ENCODE data around the gene KCNMA1.

KCNMA1 gene

DNA sequence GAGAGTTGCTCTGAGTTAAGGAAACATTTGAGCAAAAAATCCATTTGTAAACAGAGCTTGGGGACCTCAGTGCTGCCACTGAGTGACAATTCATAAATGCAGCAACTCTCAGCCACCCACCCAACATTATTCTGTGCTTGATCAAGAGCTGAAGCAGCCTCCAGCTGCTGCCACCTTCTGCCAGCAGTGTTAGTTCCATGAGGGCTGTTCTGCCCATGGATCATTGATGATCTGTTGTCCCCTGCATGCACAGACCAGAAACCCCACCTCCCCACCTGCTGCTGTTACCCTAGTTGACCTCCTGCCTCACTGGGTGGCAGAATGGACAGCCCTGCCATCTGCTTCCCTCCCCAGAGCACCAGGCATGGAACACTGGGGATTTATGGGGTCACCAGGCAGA lies 305.4 kb downstream of the KCNMA1 start:
- TF ChIP-seq YY1 (IDR thresholded peaks at IDR 0.05; ENCODE audit: low read depth) (no peak), FOXM1 (IDR thresholded peaks at IDR 0.05; ENCODE audit: borderline replicate concordance, low read depth) (no peak), CEBPB (IDR thresholded peaks at IDR 0.05) (no peak), NFIC (IDR thresholded peaks at IDR 0.05) (no peak), CREB1 (IDR thresholded peaks at IDR 0.05; ENCODE audit: low read depth) (no peak), ZBTB7A (IDR thresholded peaks at IDR 0.05; ENCODE audit: low read depth) (no peak), TAF1 (IDR thresholded peaks at IDR 0.05; ENCODE audit: low read depth) (no peak), TEAD4 (IDR thresholded peaks at IDR 0.05) (no peak), TCF12 (IDR thresholded peaks at IDR 0.05; ENCODE audit: low read depth) (no peak), RAD21 (IDR thresholded peaks at IDR 0.05; ENCODE audit: low read depth) (no peak), EGR1 (IDR thresholded peaks at IDR 0.05) (no peak), EP300 (IDR thresholded peaks at IDR 0.05; ENCODE audit: borderline replicate concordance) (no peak)
- TF ChIP-seq, protein P1, sequence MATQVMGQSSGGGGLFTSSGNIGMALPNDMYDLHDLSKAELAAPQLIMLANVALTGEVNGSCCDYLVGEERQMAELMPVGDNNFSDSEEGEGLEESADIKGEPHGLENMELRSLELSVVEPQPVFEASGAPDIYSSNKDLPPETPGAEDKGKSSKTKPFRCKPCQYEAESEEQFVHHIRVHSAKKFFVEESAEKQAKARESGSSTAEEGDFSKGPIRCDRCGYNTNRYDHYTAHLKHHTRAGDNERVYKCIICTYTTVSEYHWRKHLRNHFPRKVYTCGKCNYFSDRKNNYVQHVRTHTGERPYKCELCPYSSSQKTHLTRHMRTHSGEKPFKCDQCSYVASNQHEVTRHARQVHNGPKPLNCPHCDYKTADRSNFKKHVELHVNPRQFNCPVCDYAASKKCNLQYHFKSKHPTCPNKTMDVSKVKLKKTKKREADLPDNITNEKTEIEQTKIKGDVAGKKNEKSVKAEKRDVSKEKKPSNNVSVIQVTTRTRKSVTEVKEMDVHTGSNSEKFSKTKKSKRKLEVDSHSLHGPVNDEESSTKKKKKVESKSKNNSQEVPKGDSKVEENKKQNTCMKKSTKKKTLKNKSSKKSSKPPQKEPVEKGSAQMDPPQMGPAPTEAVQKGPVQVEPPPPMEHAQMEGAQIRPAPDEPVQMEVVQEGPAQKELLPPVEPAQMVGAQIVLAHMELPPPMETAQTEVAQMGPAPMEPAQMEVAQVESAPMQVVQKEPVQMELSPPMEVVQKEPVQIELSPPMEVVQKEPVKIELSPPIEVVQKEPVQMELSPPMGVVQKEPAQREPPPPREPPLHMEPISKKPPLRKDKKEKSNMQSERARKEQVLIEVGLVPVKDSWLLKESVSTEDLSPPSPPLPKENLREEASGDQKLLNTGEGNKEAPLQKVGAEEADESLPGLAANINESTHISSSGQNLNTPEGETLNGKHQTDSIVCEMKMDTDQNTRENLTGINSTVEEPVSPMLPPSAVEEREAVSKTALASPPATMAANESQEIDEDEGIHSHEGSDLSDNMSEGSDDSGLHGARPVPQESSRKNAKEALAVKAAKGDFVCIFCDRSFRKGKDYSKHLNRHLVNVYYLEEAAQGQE (IDR thresholded peaks at IDR 0.05; ENCODE audit: low read depth), result no peak
- TF ChIP-seq, protein P2, sequence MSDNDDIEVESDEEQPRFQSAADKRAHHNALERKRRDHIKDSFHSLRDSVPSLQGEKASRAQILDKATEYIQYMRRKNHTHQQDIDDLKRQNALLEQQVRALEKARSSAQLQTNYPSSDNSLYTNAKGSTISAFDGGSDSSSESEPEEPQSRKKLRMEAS (IDR thresholded peaks at IDR 0.05), result no peak
- TF ChIP-seq, protein P3, sequence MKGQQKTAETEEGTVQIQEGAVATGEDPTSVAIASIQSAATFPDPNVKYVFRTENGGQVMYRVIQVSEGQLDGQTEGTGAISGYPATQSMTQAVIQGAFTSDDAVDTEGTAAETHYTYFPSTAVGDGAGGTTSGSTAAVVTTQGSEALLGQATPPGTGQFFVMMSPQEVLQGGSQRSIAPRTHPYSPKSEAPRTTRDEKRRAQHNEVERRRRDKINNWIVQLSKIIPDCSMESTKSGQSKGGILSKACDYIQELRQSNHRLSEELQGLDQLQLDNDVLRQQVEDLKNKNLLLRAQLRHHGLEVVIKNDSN (IDR thresholded peaks at IDR 0.05), result no peak

DNA sequence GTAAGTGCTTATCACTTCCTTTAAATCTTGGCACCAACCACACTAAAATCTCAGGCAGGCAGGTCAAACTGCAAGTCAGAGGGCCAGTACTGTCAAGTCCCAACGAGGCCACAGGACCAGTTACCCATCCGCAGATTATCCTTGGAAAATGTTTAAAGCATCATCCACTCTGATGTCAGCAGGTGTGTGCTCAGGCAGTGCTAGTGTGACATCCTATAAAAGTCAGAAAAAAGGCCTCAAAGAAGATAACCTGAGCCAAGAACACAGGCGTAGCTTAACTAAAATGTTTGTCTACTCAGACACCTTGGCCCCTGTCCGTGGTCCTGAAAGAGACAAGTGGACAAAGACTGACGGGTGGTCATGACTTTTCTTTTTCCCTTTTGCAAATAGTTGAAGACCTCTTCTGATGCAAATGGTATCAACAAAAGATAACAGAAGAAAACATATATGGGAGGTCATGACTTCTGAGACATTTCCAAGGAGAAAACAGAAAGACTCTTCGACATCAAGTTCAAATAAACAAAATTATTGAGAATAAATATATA lies 309.3 kb downstream of the KCNMA1 start:
- TF ChIP-seq ZBTB7A (IDR thresholded peaks at IDR 0.05; ENCODE audit: low read depth) (no peak), TEAD4 (IDR thresholded peaks at IDR 0.05) (no peak)
- TF ChIP-seq, protein P1 (IDR thresholded peaks at IDR 0.05; ENCODE audit: low read depth), result peak; percentile 93
- TF ChIP-seq, protein P3 (IDR thresholded peaks at IDR 0.05), result no peak

DNA sequence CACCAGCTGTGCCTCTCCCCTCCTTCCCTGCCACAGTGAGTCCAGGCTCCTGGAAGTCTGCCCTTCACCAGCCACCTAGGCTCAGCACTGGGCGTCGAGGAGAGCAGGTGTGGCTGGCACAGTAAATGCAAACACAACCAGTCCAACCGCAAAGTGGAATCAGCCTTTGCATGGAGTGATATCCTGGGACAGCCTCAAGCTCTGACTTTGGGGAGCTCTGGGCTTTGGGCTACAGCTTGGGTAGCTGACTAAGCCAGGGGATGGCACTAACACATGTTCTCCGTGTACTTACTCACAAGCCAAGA lies 312.4 kb downstream of the KCNMA1 start:
- TF ChIP-seq, protein P2 (IDR thresholded peaks at IDR 0.05), result no peak
- TF ChIP-seq NFIC (IDR thresholded peaks at IDR 0.05) (no peak), RAD21 (IDR thresholded peaks at IDR 0.05; ENCODE audit: low read depth) (no peak), ZBTB7A (IDR thresholded peaks at IDR 0.05; ENCODE audit: low read depth) (no peak), TCF12 (IDR thresholded peaks at IDR 0.05; ENCODE audit: low read depth) (no peak), CREB1 (IDR thresholded peaks at IDR 0.05; ENCODE audit: low read depth) (no peak), EGR1 (IDR thresholded peaks at IDR 0.05) (no peak), TAF1 (IDR thresholded peaks at IDR 0.05; ENCODE audit: low read depth) (no peak), YY1 (IDR thresholded peaks at IDR 0.05; ENCODE audit: low read depth) (no peak), TEAD4 (IDR thresholded peaks at IDR 0.05) (no peak), EP300 (IDR thresholded peaks at IDR 0.05; ENCODE audit: borderline replicate concordance) (no peak), CEBPB (IDR thresholded peaks at IDR 0.05) (no peak), FOXM1 (IDR thresholded peaks at IDR 0.05; ENCODE audit: borderline replicate concordance, low read depth) (no peak)
- TF ChIP-seq, protein P1 (IDR thresholded peaks at IDR 0.05; ENCODE audit: low read depth), result no peak
- TF ChIP-seq, protein P3 (IDR thresholded peaks at IDR 0.05), result no peak

DNA sequence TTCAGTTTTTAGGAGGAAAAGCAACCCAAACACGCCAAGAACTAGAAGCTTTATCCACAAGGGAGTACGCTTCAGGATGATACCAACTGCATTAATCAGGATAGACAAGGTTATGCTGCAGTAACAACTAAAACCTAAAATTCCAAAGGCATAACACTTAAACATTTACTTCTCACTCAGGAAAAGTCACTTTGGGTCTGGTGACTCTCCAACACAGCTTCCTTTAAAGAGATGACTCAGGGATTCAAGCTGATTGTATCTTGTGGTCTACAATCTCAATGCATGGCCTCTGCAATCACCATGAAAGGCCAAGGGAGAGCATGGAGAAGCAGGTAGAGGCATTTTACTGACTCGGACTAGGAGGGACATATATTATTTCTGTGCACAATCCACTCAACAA lies 315.8 kb downstream of the KCNMA1 start:
- no peak for TF ChIP-seq ZBTB7A (IDR thresholded peaks at IDR 0.05; ENCODE audit: low read depth)
- TF ChIP-seq TAF1 (IDR thresholded peaks at IDR 0.05; ENCODE audit: low read depth), result no peak
- no peak for TF ChIP-seq CEBPB (IDR thresholded peaks at IDR 0.05)
- TF ChIP-seq YY1 (IDR thresholded peaks at IDR 0.05; ENCODE audit: low read depth), result no peak
- TF ChIP-seq EP300 (IDR thresholded peaks at IDR 0.05; ENCODE audit: borderline replicate concordance), result no peak
- no peak for TF ChIP-seq TEAD4 (IDR thresholded peaks at IDR 0.05)
- TF ChIP-seq CREB1 (IDR thresholded peaks at IDR 0.05; ENCODE audit: low read depth), result no peak
- TF ChIP-seq, protein P1 (IDR thresholded peaks at IDR 0.05; ENCODE audit: low read depth), result no peak
- TF ChIP-seq, protein P3 (IDR thresholded peaks at IDR 0.05), result no peak
- no peak for TF ChIP-seq NFIC (IDR thresholded peaks at IDR 0.05)
- TF ChIP-seq TCF12 (IDR thresholded peaks at IDR 0.05; ENCODE audit: low read depth), result no peak
- no peak for TF ChIP-seq FOXM1 (IDR thresholded peaks at IDR 0.05; ENCODE audit: borderline replicate concordance, low read depth)
- TF ChIP-seq, protein P2 (IDR thresholded peaks at IDR 0.05), result no peak
- TF ChIP-seq RAD21 (IDR thresholded peaks at IDR 0.05; ENCODE audit: low read depth), result no peak
- TF ChIP-seq EGR1 (IDR thresholded peaks at IDR 0.05), result no peak

All from Ishikawa (cell line).